Adipocyte (in vitro differentiated cells): Measurements from ENCODE around the gene TENM4.

Source experiments
- DNase-seq: peaks from one replicate; pipeline ENCODE4 v3.0.0-alpha.2; 2015; ENCODE audit warnings: low read depth
- H3K27me3 ChIP-seq: replicated peaks from 2 replicates; pipeline ENCODE4 v1.7.0; 2013; ENCODE audit warnings: mild to moderate bottlenecking, low read length, moderate library complexity; ENCODE audit not compliant: control insufficient read depth, insufficient read depth
- H3K36me3 ChIP-seq: 2 replicates; pipeline ENCODE4 v1.7.0; 2013; ENCODE audit warnings: low read length, mild to moderate bottlenecking, moderate library complexity; ENCODE audit not compliant: control insufficient read depth, insufficient read depth, severe bottlenecking
- H3K4me1 ChIP-seq: 2 replicates; pipeline ENCODE4 v1.7.0; 2013; ENCODE audit warnings: mild to moderate bottlenecking, low read length, moderate library complexity; ENCODE audit not compliant: control insufficient read depth, insufficient read depth
- H3K4me3 ChIP-seq: 2 replicates; pipeline ENCODE4 v1.7.0; 2013; ENCODE audit warnings: mild to moderate bottlenecking, low read length, moderate library complexity
- H3K9ac ChIP-seq: 2 replicates; pipeline ENCODE4 v1.7.0; 2013; ENCODE audit warnings: mild to moderate bottlenecking, low read length, moderate library complexity
- H3K9me3 ChIP-seq: 2 replicates; pipeline ENCODE4 v1.7.0; 2013; ENCODE audit warnings: mild to moderate bottlenecking, low read length, moderate library complexity; ENCODE audit not compliant: control insufficient read depth

TENM4 gene

GRCh38 chr11:79189601-79190000, 251.2 kb downstream of the TENM4 start:
- Histone ChIP-seq H3K9ac (no peak overlapping the region), H3K27me3 (no peaks in the 10 kb centered on the region), H3K36me3 (no peaks in the 10 kb centered on the region), H3K4me1 (peaks cover 10% of the 10 kb centered on the region), H3K9me3 (peaks cover 10% of the 10 kb centered on the region), H3K4me3 (no peak overlapping the region)
- no peak for DNase-seq

GRCh38 chr11:79189055-79189454, 251.8 kb downstream of the TENM4 start:
- Histone ChIP-seq H3K36me3 (no peaks in the 10 kb centered on the region), H3K4me3 (no peak overlapping the region), H3K9ac (no peak overlapping the region), H3K9me3 (peaks cover 10% of the 10 kb centered on the region), H3K27me3 (no peaks in the 10 kb centered on the region), H3K4me1 (peaks cover 10% of the 10 kb centered on the region)
- no peak for DNase-seq

- no peak overlapping the region for H3K4me3 ChIP-seq
- H3K9me3 ChIP-seq, result peaks cover 10% of the 10 kb centered on the region
- H3K36me3 ChIP-seq, result no peaks in the 10 kb centered on the region
- H3K27me3 ChIP-seq, result no peaks in the 10 kb centered on the region
- no peak for DNase-seq
- H3K9ac ChIP-seq, result no peak overlapping the region
- H3K4me1 ChIP-seq, result peaks cover 24% of the 10 kb centered on the region
Observed at GRCh38 chr11:79186669-79187068, 254.2 kb downstream of the TENM4 start.

GRCh38 chr11:79185351-79185750, 255.5 kb downstream of the TENM4 start:
- Histone ChIP-seq H3K9ac (no peak overlapping the region), H3K4me1 (peaks cover 24% of the 10 kb centered on the region), H3K4me3 (no peak overlapping the region), H3K9me3 (peaks cover 10% of the 10 kb centered on the region), H3K27me3 (no peaks in the 10 kb centered on the region), H3K36me3 (no peaks in the 10 kb centered on the region)
- no peak for DNase-seq

GRCh38 chr11:79184285-79184684, 256.5 kb downstream of the TENM4 start:
- Histone ChIP-seq H3K36me3 (no peaks in the 10 kb centered on the region), H3K9ac (no peak overlapping the region), H3K4me1 (peaks cover 24% of the 10 kb centered on the region), H3K27me3 (no peaks in the 10 kb centered on the region), H3K4me3 (no peak overlapping the region), H3K9me3 (peaks cover 10% of the 10 kb centered on the region)
- DNase-seq, result no peak

- peak; percentile 74 for DNase-seq
- no peaks in the 10 kb centered on the region for H3K36me3 ChIP-seq
- no peaks in the 10 kb centered on the region for H3K27me3 ChIP-seq
- H3K9ac ChIP-seq, result no peak overlapping the region
- peaks cover 24% of the 10 kb centered on the region for H3K4me1 ChIP-seq
- no peak overlapping the region for H3K4me3 ChIP-seq
- peaks cover 4% of the 10 kb centered on the region for H3K9me3 ChIP-seq
Observed at GRCh38 chr11:79182794-79183193, 258.0 kb downstream of the TENM4 start.

GRCh38 chr11:79179087-79179486, 261.7 kb downstream of the TENM4 start:
- DNase-seq, result no peak
- Histone ChIP-seq H3K4me3 (no peak overlapping the region), H3K4me1 (peaks cover 27% of the 10 kb centered on the region), H3K36me3 (no peaks in the 10 kb centered on the region), H3K27me3 (no peaks in the 10 kb centered on the region), H3K9me3 (no peaks in the 10 kb centered on the region), H3K9ac (no peak overlapping the region)

- H3K9ac ChIP-seq, result peak overlapping the region; percentile 76
- H3K4me3 ChIP-seq, result peak overlapping the region; percentile 64
- H3K9me3 ChIP-seq, result no peaks in the 10 kb centered on the region
- no peaks in the 10 kb centered on the region for H3K36me3 ChIP-seq
- no peak for DNase-seq
- peaks cover 44% of the 10 kb centered on the region for H3K4me1 ChIP-seq
- H3K27me3 ChIP-seq, result no peaks in the 10 kb centered on the region
Observed at GRCh38 chr11:79174045-79175008, 266.5 kb downstream of the TENM4 start.

GRCh38 chr11:79173615-79174014, 267.2 kb downstream of the TENM4 start:
- Histone ChIP-seq H3K4me3 (peak overlapping the region; percentile 64), H3K36me3 (no peaks in the 10 kb centered on the region), H3K9me3 (no peaks in the 10 kb centered on the region), H3K9ac (peak overlapping the region; percentile 76), H3K4me1 (peaks cover 51% of the 10 kb centered on the region), H3K27me3 (no peaks in the 10 kb centered on the region)
- DNase-seq, result peak; percentile 71

GRCh38 chr11:79170321-79170720, 270.5 kb downstream of the TENM4 start:
- Histone ChIP-seq H3K36me3 (no peaks in the 10 kb centered on the region), H3K4me3 (no peak overlapping the region), H3K27me3 (no peaks in the 10 kb centered on the region), H3K4me1 (peaks cover 56% of the 10 kb centered on the region), H3K9me3 (no peaks in the 10 kb centered on the region), H3K9ac (no peak overlapping the region)
- DNase-seq, result no peak

- Histone ChIP-seq H3K9me3 (no peaks in the 10 kb centered on the region), H3K9ac (no peak overlapping the region), H3K4me1 (peaks cover 40% of the 10 kb centered on the region), H3K36me3 (no peaks in the 10 kb centered on the region), H3K27me3 (no peaks in the 10 kb centered on the region), H3K4me3 (no peak overlapping the region)
- no peak for DNase-seq
Observed at GRCh38 chr11:79168530-79169110, 272.2 kb downstream of the TENM4 start.
